Parietal lobe (tissue), 2 donors: ENCODE measurements around the gene SPRYD3. TPM values are rescaled to one million over a fixed set of nuclear protein-coding genes. Genes with fewer than 3 reads are reported as not detected.

Experiments used
- small RNA-seq: library from RNA; depleted of rRNA; stranded (forward); fragments of <200 nt; gene quantifications from one replicate; pipeline ENCODE3, GENCODE V24; 2014; ENCODE audit warnings: low replicate concordance
- total RNA-seq: library from RNA; depleted of rRNA; stranded (reverse); fragments of >200 nt; gene quantifications from one replicate; pipeline ENCODE4 v1.2.3, GENCODE V29; 2014

The SPRYD3 gene, protein sequence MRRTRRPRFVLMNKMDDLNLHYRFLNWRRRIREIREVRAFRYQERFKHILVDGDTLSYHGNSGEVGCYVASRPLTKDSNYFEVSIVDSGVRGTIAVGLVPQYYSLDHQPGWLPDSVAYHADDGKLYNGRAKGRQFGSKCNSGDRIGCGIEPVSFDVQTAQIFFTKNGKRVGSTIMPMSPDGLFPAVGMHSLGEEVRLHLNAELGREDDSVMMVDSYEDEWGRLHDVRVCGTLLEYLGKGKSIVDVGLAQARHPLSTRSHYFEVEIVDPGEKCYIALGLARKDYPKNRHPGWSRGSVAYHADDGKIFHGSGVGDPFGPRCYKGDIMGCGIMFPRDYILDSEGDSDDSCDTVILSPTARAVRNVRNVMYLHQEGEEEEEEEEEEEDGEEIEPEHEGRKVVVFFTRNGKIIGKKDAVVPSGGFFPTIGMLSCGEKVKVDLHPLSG
- total RNA-seq = 24.1 TPM

DNA sequence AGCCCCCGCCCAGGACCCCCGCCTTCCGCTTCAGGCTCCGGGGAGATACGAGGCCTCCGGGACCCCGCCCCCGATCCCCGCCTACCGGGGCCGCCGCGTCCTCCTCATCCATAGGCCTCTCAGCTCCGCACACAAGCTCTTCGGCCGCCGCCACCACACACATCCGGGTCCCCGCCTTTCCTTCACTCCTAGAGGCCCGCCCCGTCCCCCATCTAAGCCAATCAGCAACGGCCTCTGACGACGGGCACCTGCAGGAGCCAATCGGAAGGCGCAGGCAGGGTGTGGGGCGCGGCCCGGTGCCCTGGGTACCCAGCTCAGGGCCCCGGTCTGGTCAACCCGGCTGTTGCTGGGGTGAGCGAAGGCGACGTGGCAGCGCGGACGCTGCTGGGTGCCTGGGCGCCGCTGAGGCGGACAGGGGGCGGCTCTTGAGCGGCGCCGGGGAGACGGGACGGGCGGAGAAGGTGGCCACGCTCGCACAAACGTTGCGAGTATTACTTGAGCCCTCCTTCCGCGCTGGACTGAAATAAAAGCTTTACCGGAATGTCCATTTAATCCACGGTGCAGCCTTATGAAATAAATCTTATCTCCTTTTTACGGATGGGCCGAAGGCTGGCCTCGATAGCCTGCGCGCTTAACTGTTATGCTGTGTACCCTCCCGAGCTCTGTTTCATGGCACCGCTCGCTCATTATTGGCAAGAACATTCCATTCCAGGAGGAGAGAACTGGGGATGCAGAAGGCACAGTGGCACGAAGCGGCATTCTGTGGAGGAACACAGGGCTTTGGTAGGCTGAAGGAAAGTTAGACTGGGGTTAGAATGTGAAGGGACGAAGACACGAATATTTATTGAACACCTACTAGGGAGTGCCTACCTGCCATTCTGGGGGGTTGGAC lies at the start of gene SPRYD3:
Gene SPRYD3, minus strand, starts transcription at position 165 of the 892 bp plus-strand sequence. Its CDS starts 57 bp downstream, at position 108.

DNA sequence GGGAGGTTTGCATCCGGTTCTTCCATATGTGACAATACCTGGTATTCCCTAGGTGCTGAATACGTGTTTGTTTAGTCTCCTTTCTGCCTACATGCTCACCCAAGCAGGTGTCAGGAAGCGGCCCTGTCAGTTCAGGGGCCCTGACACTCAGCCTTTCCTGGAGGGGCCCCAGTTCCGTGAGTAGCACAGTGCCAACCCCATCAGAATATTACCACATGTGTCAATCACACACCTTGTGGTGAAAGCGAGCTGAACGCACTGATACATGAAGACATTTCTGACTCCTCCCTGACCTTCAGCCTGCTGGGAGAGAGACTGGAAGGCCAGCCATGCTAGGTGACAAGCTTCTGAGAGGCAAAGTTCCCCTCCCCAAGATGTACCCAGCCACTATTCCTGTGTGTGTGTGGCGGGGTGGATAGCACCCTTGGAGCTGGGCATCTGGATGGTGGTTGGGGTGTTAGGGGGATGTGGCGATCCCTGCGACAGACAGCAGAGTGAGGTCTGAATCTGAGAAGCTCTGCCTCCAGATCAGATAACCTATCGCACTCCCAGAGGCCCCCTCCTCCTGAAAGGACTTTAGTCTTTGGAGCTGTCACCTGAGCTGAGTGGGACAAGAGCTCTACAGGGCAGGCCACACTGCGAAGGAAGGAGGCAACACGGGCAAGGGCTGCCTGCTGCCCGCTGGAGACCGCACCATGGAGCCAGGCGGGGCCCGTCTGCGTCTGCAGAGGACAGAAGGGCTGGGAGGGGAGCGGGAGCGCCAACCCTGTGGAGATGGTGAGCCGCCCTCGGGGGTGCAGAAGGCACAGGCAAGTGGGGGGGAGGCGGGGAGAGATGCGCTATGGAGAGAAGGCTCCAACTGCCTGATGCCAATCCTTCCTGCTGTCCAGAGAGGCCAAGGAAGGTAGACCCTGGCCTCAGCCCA lies 24.0 kb upstream of the SPRYD3 start, which contains the start of gene SOAT2:
Gene SOAT2, plus strand, starts transcription at position 604 of the 925 bp plus-strand sequence. Its CDS starts 92 bp downstream, at position 696.

DNA sequence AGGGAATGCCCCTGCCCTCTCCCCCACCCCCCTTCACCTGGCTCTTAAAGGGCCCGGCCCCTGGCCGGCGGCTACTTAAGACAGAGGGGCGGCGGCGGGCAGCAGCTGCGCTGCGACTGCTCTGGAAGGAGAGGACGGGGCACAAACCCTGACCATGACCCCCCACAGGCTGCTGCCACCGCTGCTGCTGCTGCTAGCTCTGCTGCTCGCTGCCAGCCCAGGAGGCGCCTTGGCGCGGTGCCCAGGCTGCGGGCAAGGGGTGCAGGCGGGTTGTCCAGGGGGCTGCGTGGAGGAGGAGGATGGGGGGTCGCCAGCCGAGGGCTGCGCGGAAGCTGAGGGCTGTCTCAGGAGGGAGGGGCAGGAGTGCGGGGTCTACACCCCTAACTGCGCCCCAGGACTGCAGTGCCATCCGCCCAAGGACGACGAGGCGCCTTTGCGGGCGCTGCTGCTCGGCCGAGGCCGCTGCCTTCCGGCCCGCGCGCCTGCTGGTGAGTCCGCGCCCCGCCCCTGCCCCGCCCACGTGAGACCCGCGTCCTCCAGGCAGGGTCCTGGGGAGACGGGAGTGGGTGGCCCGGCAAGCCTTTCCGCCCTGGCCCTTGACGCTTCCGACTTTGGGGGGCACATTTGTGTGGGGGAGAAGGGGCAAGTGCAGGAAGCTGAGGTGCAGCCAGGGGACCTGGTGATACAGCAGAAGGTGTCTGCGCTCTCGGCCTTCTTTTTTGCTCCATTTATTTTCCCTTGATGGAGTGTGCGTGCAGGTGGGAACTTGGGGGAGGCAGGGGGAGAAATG lies 18.6 kb upstream of the SPRYD3 start, which contains the start of gene IGFBP6:
Gene IGFBP6, plus strand, starts transcription at position 104 of the 790 bp plus-strand sequence. Its CDS starts 51 bp downstream, at position 155.

DNA sequence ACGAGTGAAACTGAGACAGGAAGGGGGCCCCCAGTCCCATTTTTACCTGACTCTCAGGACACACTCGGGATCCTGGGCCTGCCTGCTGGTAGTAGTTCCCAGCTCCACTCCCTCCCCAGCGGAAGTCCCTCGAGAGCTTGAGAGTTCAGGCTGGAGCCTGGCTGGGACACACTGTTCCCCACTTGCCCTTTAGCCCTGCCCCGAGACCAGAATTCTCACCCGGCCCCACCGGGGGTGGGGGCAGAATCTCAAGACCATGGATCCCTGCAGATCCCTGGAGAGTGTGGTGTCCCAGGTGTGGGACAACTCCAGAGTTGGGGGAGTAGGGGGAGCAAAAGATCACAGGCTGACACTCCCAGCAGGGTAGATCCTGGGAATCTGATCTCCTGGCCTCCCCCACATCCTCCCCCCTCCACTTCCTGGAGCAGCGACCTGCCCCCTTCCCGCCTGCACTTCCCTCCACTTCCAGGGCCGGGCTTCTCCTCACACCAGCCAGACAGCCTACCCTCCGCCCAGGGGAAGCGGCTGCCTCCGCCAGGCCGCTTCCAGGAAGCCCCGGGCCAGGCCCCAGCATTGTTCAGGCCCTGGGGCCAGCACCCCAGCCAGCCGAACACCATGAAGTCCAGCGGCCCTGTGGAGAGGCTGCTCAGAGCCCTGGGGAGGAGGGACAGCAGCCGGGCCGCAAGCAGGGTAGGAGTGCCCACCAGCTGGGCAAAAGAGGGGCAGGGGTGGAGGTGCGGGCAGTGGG lies 29.4 kb downstream of the SPRYD3 start, which contains the start of gene TNS2:
Gene TNS2, plus strand, starts transcription at position 495 of the 748 bp plus-strand sequence. Its CDS starts 121 bp downstream, at position 616.

Small RNAs within 50 kb of the gene (small RNA-seq; reads per million reads assigned to genes)
- not detected for gene MIR6757

Other genes starting within 250 kb of the SPRYD3 start
- gene KRT79, start 245.1 kb downstream of the SPRYD3 start, total RNA-seq = not detected
- gene KRT78, start 230.4 kb downstream of the SPRYD3 start, total RNA-seq = not detected
- not detected for gene KRT8, start 174.3 kb downstream of the SPRYD3 start, total RNA-seq
- gene KRT18, start 130.3 kb downstream of the SPRYD3 start, total RNA-seq = 1.3 TPM
- 763 TPM for gene EIF4B, start 72.9 kb downstream of the SPRYD3 start, total RNA-seq
- gene TNS2, start 29.3 kb downstream of the SPRYD3 start, total RNA-seq = 31.6 TPM
- 3.8 TPM for gene IGFBP6, start 18.3 kb upstream of the SPRYD3 start, total RNA-seq
- gene SOAT2, start 24.1 kb upstream of the SPRYD3 start, total RNA-seq = not detected
- 23.2 TPM for gene ZNF740, start 101.3 kb upstream of the SPRYD3 start, total RNA-seq
- gene CSAD, start 101.5 kb upstream of the SPRYD3 start, total RNA-seq = 52.9 TPM
- not detected for gene ITGB7, start 127.9 kb upstream of the SPRYD3 start, total RNA-seq
- gene RARG, start 152.8 kb upstream of the SPRYD3 start, total RNA-seq = 5.0 TPM
- 2.8 TPM for gene ESPL1, start 188.9 kb upstream of the SPRYD3 start, total RNA-seq
- 432 TPM for gene PFDN5, start 216.2 kb upstream of the SPRYD3 start, total RNA-seq
- 46.3 TPM for gene MYG1, start 220.3 kb upstream of the SPRYD3 start, total RNA-seq
- gene AAAS, start 242.2 kb upstream of the SPRYD3 start, total RNA-seq = 38.8 TPM